ENCODE results near the gene PRMT5. TPM values are rescaled to one million over a fixed set of nuclear protein-coding genes. Genes with fewer than 3 reads are reported as not detected.
A peak's percentile ranks its signal among the peaks of the same experiment; 100 is the strongest.

Gene PRMT5
- total RNA-seq, 1 donor from 2014 or later: 118 TPM

- H3K4me3 ChIP-seq: peak overlapping the region; percentile 53 to 68
- intact Hi-C loops (cut with DNase I): no loop called here
- no peak for TF ChIP-seq CTCF (IDR thresholded peaks at IDR 0.05)
- no peaks in the 10 kb centered on the region for H3K36me3 ChIP-seq
- peak in 1 of 2 donors; percentile 80 for DNase-seq (ENCODE audit: low spot score in 2 of 2)
- peak overlapping the region; percentile 22 to 59 for H3K27ac ChIP-seq
- H3K9me3 ChIP-seq: no peaks in the 10 kb centered on the region
- peaks cover 3 to 5% of the 10 kb centered on the region in 2 donors for H3K4me1 ChIP-seq
- H3K27me3 ChIP-seq: no peaks in the 10 kb centered on the region
These were observed 41.8 kb downstream of the PRMT5 start for GRCh38 chr14:22887260-22887989.

GRCh38 chr14:22886500-22887259 is 42.5 kb downstream of the PRMT5 start:
- H3K27ac ChIP-seq: peak overlapping the region; percentile 22 to 59
- H3K4me3 ChIP-seq: peak overlapping the region; percentile 53 to 68
- no peaks in the 10 kb centered on the region for H3K36me3 ChIP-seq
- H3K4me1 ChIP-seq: peaks cover 3 to 5% of the 10 kb centered on the region in 2 donors
- H3K9me3 ChIP-seq: no peaks in the 10 kb centered on the region
- intact Hi-C loops (cut with DNase I): loop anchor here (1.0 kb wide), 1 partner anchor 14 kb away; no protein-coding TSS in a partner anchor
- TF ChIP-seq CTCF (IDR thresholded peaks at IDR 0.05): no peak
- H3K27me3 ChIP-seq: no peaks in the 10 kb centered on the region
- peak in 1 of 2 donors; percentile 88 for DNase-seq (ENCODE audit: low spot score in 2 of 2)

GRCh38 chr14:22885975-22886374 is 43.2 kb downstream of the PRMT5 start:
- Histone ChIP-seq H3K9me3 (no peaks in the 10 kb centered on the region), H3K36me3 (no peaks in the 10 kb centered on the region), H3K27me3 (no peaks in the 10 kb centered on the region), H3K4me1 (peaks cover 3 to 5% of the 10 kb centered on the region in 2 donors), H3K4me3 (peak overlapping the region in 1 of 2 donors; percentile 68), H3K27ac (no peak overlapping the region)
- no peak for TF ChIP-seq CTCF (IDR thresholded peaks at IDR 0.05)
- DNase-seq (ENCODE audit: low spot score in 2 of 2): no peak
- intact Hi-C loops (cut with DNase I): loop anchor here (1.0 kb wide), 1 partner anchor 14 kb away; no protein-coding TSS in a partner anchor

- no peak for DNase-seq (ENCODE audit: low spot score in 2 of 2)
- Histone ChIP-seq H3K9me3 (no peaks in the 10 kb centered on the region), H3K27me3 (no peaks in the 10 kb centered on the region), H3K27ac (no peak overlapping the region), H3K4me3 (no peak overlapping the region), H3K4me1 (peaks cover 3 to 5% of the 10 kb centered on the region in 2 donors), H3K36me3 (no peaks in the 10 kb centered on the region)
- no peak for TF ChIP-seq CTCF (IDR thresholded peaks at IDR 0.05)
- intact Hi-C loops (cut with DNase I): no loop called here
These were observed 44.2 kb downstream of the PRMT5 start for GRCh38 chr14:22884738-22885523.

GRCh38 chr14:22884076-22884737 is 45.0 kb downstream of the PRMT5 start:
- DNase-seq (ENCODE audit: low spot score in 2 of 2): no peak
- no peak overlapping the region for H3K4me3 ChIP-seq
- H3K36me3 ChIP-seq: peaks cover 0 to 3% of the 10 kb centered on the region in 2 donors
- no peaks in the 10 kb centered on the region for H3K9me3 ChIP-seq
- H3K27ac ChIP-seq: no peak overlapping the region
- TF ChIP-seq CTCF (IDR thresholded peaks at IDR 0.05): no peak
- intact Hi-C loops (cut with DNase I): no loop called here
- no peaks in the 10 kb centered on the region for H3K27me3 ChIP-seq
- H3K4me1 ChIP-seq: peaks cover 3 to 5% of the 10 kb centered on the region in 2 donors
